Fibroblast of mammary gland (primary cell): Measurements from ENCODE around the gene PRAMEF6.
"Not testable (repeated sequence)": the region's sequence is repeated elsewhere in the genome, so short reads cannot be mapped to it uniquely, and the experiment has no call there.

ENCODE experiments used
- DNase-seq: peaks from one replicate; pipeline ENCODE4 v3.0.0-alpha.2; 2010; ENCODE audit warnings: low read depth
- H3K4me3 ChIP-seq: 2 replicates; pipeline ENCODE4 v1.5.1; 2011; ENCODE audit warnings: low read depth, mild to moderate bottlenecking, low read length, moderate library complexity; ENCODE audit not compliant: control insufficient read depth

The PRAMEF6 gene

DNA sequence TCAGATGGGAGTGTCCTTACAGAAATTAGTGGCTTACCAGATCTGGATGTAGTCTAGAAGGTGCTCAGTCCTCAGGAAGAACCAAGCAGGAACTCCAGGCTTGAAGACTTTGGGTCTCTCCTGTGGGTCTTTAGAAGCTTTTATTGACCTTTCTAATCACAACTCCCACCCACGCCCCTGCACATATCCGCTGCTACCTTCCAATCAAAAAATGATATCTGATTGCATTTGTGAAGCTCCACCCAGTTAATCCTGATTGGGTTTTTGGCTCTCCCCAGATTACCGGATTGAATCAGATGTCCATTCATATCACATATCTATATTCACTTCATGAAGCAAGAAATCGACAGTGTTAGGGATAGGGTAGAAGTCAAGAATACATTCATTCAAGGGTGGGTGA is at the start of gene PRAMEF6:
Gene PRAMEF6, minus strand, starts transcription at position 101 of the 400 bp plus-strand sequence. CDS start 5,062 bp downstream, outside the sequence.
- not testable (repeated sequence) for H3K4me3 ChIP-seq, DNase-seq

DNA sequence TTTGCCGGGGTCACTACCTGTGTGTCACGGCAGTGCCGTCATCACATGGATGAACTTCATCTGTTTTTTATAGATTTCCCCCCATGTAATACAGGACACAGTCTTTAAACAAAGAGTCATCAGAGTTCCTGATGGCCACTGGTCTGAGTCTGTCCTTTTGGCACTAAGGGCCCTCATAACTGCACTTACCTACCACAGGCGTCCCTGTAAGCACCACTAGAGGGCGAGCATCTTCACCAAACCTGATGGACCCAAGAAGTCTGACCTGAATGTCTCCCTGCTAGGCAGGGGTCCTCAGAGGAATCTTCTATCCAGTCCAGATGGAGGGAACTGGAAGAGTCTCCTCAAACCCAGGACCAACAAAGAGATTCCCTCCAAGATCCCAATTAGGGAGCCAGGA is 23.0 kb downstream of the PRAMEF6 start:
- H3K4me3 ChIP-seq, DNase-seq: not testable (repeated sequence)

DNA sequence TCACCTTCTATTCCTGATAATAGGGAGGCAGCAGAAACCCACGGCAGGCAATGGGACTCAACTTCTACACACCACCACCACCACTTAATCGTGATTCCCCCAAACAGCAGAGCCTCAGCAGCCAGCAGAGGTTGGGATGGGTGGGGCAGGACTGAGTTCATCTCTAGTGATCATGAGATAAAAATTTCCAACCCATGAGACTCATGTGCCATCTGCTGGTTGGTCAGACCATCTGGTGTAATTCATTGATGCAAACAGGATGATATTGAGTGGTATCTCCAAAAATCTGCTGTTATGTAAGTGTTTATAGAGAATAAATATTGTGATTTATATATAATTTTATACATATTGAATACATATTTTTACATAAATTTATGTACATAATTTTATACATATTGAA is 25.6 kb downstream of the PRAMEF6 start:
- not testable (repeated sequence) for H3K4me3 ChIP-seq, DNase-seq

DNA sequence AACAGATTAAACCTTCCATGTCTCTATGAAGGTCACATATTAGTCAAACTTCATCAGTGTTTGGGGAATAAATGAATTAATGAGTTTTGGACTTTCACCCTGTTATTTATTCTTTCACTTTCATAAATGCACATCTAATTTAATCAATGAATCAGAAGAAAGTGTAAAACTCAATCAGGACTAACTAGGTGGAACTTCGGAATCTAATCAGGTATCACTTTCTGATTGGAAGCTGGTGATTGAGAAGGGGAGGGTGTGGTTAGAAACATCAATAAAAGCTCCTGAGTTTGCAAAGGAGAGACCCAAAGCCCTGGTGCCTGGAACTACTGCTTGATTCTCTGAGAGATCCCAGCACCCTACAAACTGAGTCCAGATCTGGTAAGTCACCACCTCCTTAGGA is 31.1 kb downstream of the PRAMEF6 start, which contains the start of gene PRAMEF7:
Gene PRAMEF7, plus strand, starts transcription at position 301 of the 400 bp plus-strand sequence. CDS start 1,083 bp downstream, outside the sequence.
- DNase-seq, H3K4me3 ChIP-seq: not testable (repeated sequence)

DNA sequence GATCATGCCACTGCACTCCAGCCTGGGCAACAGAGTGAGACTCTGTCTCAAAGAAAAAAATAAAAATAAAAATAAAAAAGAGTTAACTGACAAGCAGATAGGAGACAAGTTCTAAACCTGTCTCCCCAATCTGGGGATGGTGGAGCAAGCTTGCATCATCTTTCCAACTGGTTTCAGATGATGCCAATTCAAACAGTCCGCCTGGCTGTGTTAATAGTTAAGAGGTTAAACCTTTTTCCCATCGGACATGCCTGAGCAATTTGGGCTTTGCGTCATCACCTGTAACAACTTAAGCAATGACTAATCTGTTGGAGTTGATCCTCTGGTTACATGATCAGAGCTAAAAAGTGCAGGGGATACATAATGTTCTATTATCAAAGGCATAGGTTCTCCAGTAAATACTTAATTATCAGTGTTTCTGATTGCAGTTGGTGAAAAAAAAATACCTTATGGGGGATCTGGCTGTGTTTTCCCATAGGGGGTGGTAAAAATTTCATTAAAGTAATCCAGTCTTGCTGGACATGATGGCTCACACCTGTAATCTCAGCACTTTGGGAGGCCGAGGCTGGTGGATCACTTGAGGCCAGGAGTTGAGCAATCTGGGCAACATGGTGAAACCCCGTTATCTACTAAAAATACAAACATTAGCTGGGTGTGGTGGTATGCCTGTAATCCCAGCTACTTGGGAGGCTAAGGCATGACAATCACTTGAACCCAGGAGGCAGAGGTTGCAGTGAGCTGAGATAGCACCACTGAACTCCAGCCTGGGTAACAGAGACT is 43.4 kb downstream of the PRAMEF6 start:
- H3K4me3 ChIP-seq, DNase-seq: not testable (repeated sequence)

- not testable (repeated sequence) for H3K4me3 ChIP-seq, DNase-seq
Observed at GRCh38 chr1:12899186-12899585, 48.2 kb downstream of the PRAMEF6 start.

DNA sequence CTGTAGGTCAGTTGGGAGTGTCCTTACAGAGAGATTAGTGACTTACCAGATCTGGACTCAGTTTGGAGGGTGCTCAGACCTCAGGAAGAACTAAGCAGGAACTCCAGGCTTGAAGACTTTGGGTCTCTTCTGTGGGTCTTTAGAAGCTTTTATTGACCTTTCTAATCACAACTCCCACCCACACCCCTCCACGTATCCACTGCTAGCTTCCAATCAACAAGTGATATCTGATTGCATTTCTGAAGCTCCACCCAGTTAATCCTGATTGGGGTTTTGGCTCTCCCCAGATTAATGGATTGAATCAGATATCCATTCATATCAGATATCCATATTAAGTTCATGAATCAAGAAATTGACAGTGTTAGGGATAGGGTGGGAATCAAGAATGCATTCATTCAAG is 49.2 kb downstream of the PRAMEF6 start, which contains the start of gene PRAMEF10:
Gene PRAMEF10, minus strand, starts transcription at position 101 of the 400 bp plus-strand sequence. CDS start 2,423 bp downstream, outside the sequence.
- DNase-seq, H3K4me3 ChIP-seq: not testable (repeated sequence)
